Fibroblast of villous mesenchyme (primary cell): ENCODE results near the gene LRRC3. TPM values are rescaled to one million over a fixed set of nuclear protein-coding genes. Genes with fewer than 3 reads are reported as not detected.

Experiments
- DNase-seq: peaks from one replicate; pipeline ENCODE4 v3.0.0-alpha.2; 2010; ENCODE audit warnings: low read depth
- H3K4me3 ChIP-seq: 2 replicates; pipeline ENCODE4 v1.5.1; 2011; ENCODE audit warnings: low read depth, mild to moderate bottlenecking, low read length
- CTCF ChIP-seq: IDR thresholded peaks from 2 replicates; pipeline ENCODE4 v1.5.1; 2012; ENCODE audit warnings: low read depth, mild to moderate bottlenecking, low read length; ENCODE audit not compliant: insufficient read depth
- total RNA-seq: library from RNA; depleted of rRNA; stranded (reverse); fragments of >200 nt; gene quantifications from 2 replicates; pipeline ENCODE4 v1.2.3, GENCODE V29; 2012

Gene LRRC3
- total RNA-seq, 1 donor, result under 0.01 TPM

- TF ChIP-seq CTCF, result no peak
- no peak overlapping the region for H3K4me3 ChIP-seq
- DNase-seq, result no peak
Measured at GRCh38 chr21:44420416-44421205, 34.7 kb upstream of the LRRC3 start.

DNA sequence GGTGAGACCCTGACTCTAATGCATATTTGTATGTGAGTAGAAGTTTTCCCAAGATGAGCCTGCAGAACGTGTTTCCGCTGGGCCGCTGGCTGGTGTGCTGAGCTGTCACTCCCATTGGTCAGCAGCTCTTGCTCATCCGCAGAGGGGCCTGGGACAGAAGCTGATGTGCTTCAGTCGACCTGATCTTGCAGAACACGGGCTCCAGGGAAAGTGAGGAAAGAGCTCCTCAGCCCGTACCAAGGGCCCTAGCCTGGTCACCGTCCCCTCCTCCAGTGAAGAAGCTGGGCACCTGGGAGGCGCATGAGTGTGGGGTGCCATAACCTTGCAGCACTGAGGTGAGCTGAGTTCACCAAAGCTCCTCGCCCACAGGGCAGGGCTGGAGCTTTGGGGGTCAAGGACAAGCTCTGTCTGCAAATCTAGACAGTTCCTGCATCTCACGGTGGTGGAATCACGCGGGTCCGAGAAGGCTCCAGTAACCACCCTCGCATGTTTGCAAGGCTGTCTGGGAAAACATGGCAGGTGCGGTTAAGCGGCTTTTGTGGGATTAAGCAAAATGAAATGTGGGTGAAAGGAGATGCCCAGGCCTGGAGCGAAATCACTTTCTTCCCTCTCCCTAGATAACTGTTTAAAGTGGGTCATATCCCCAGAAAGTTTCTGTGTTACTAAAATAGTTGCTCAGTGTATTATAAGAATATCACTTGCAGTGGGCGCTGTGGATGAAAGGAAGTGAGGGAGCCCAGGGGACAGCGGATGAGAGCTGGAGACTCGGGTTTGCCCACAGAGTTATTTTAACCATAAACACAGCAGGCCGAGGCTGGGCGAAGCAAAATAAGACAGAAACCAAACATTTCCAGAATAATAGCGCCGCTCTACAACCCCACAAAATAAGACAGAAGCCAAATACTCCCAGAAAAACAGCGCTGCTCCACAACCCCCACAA lies 33.1 kb upstream of the LRRC3 start:
- DNase-seq, result no peak
- TF ChIP-seq CTCF, result no peak
- no peak overlapping the region for H3K4me3 ChIP-seq

- H3K4me3 ChIP-seq, result no peak overlapping the region
- DNase-seq, result no peak
- no peak for TF ChIP-seq CTCF
Measured at GRCh38 chr21:44423312-44423821, 31.9 kb upstream of the LRRC3 start.

GRCh38 chr21:44423941-44424607 lies 31.2 kb upstream of the LRRC3 start:
- no peak overlapping the region for H3K4me3 ChIP-seq
- DNase-seq, result no peak
- no peak for TF ChIP-seq CTCF

DNA sequence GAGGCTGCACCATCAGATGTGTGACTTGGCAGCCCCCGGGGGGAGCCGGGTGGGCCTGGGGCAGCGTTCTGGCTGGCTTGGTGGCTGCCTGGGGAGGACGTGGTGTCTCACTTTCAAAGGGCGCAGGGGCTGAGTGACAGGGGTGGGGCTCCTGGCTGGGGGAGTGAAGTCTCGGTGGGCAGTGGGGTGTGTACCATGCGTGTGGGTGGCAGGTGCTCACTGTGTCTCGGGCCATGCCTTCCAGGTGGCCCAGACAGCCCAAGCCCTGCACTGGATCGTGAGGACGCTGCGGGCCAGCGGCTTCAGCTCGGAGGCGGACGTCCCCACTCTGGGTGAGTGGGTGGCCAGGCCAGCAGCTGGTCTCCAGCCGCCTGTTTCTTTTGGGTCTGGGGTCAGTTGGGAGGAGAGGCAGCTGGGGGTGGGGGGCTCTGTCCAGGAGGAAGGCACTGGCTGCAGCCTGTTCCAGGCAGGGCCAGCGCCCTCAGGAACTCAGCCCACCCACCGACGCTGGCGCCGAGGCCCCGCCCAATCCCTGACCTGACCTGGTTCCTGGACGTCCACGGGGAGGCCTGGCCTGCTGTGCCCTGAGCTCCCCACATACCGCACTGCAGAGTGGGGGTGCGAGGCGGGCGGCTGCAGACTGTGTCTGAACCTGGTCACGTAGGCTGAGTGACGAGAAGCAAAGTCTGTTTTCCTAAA lies 30.6 kb upstream of the LRRC3 start:
- no peak for TF ChIP-seq CTCF
- no peak overlapping the region for H3K4me3 ChIP-seq
- no peak for DNase-seq
